Uterus (tissue), 4 donors: ENCODE results near the gene HLA-C. TPM values are rescaled to one million over a fixed set of nuclear protein-coding genes. Genes with fewer than 3 reads are reported as not detected.

Experiments
- DNase-seq, 2 donors: peaks; one replicate each; pipeline ENCODE4 v3.0.0-alpha.2; 2019 to 2020
- H3K27ac ChIP-seq, 2 donors: fragments of 200-600 bp; sonication (generic); 1 replicate in 1 of 2; 2 replicates in 1 of 2; pipeline ENCODE4 v1.5.1; 2016 to 2018
- H3K27me3 ChIP-seq, 2 donors: fragments of 200-600 bp; sonication (generic); one replicate each; pipeline ENCODE4 v1.5.1; 2018 to 2019; ENCODE audit warnings: control low read depth in 1 of 2
- H3K36me3 ChIP-seq, 2 donors: fragments of 200-600 bp; sonication (generic); one replicate each; pipeline ENCODE4 v1.5.1; 2019; ENCODE audit warnings: control low read depth in 1 of 2
- H3K4me1 ChIP-seq, 2 donors: fragments of 200-600 bp; sonication (generic); one replicate each; pipeline ENCODE4 v1.5.1; 2018 to 2019; ENCODE audit warnings: control low read depth in 1 of 2
- H3K4me3 ChIP-seq, 2 donors: fragments of 200-600 bp; sonication (generic); 1 replicate in 1 of 2; 2 replicates in 1 of 2; pipeline ENCODE4 v1.5.1; 2018 to 2019; ENCODE audit warnings: mild to moderate bottlenecking in 1 of 2
- H3K9me3 ChIP-seq, 2 donors: fragments of 200-600 bp; sonication (generic); one replicate each; pipeline ENCODE4 v1.5.1; 2019; ENCODE audit warnings: control low read depth in 1 of 2
- POLR2A ChIP-seq, 2 donors: fragments of 450-650 bp; IDR thresholded peaks; one replicate each; pipeline ENCODE4 v1.6.1; 2016; ENCODE audit warnings: antibody characterized with exemption in 2 of 2, mild to moderate bottlenecking in 1 of 2, moderate library complexity in 1 of 2
- intact Hi-C: fragments of 100-400 bp; cut with DNase I; formaldehyde crosslinking; loops from one replicate; pipeline ENCODE4 v1.15.1; 2023; ENCODE audit warnings: low total_unique reads
- total RNA-seq, 4 donors: library from RNA; depleted of rRNA in 3 of 4; stranded (reverse); fragments of >200 nt in 3 of 4; gene quantifications; one replicate each; pipeline versions ENCODE4 v1.1.0 to v1.2.4, GENCODE V29; 2014 to 2023
- TF ChIP-seq, protein P1 (sequence below), 4 experiments: fragments of 200-600 bp in 2 of 4; fragments of 450-650 bp in 2 of 4; sonication (generic) in 2 of 4; IDR thresholded peaks; one replicate each; pipeline ENCODE4 v1.5.1; 2016 to 2019; ENCODE audit warnings: antibody characterized with exemption in 4 of 4, mild to moderate bottlenecking in 2 of 4, moderate library complexity in 1 of 4
- donor health status: DM: yes; HTN: yes; CAD: no.

HLA-C gene
- total RNA-seq = 100 to 1,000 TPM; 209 to 650 (median 336) TPM

GRCh38 chr6:31271641-31272357 is at the start of gene HLA-C:
HLA-C (minus strand) TSS chr6:31272092; CDS start chr6:31272071, 21 bp downstream.
- no peaks in the 10 kb centered on the region for H3K27me3 ChIP-seq
- intact Hi-C loops = loop anchor here (10.0 kb wide), 1 partner anchor 93 kb away; no protein-coding TSS in a partner anchor
- no peaks in the 10 kb centered on the region for H3K36me3 ChIP-seq
- TF ChIP-seq, protein P1, sequence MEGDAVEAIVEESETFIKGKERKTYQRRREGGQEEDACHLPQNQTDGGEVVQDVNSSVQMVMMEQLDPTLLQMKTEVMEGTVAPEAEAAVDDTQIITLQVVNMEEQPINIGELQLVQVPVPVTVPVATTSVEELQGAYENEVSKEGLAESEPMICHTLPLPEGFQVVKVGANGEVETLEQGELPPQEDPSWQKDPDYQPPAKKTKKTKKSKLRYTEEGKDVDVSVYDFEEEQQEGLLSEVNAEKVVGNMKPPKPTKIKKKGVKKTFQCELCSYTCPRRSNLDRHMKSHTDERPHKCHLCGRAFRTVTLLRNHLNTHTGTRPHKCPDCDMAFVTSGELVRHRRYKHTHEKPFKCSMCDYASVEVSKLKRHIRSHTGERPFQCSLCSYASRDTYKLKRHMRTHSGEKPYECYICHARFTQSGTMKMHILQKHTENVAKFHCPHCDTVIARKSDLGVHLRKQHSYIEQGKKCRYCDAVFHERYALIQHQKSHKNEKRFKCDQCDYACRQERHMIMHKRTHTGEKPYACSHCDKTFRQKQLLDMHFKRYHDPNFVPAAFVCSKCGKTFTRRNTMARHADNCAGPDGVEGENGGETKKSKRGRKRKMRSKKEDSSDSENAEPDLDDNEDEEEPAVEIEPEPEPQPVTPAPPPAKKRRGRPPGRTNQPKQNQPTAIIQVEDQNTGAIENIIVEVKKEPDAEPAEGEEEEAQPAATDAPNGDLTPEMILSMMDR (IDR thresholded peaks at IDR 0.05) = no peak
- peak; percentile 91 to 92 for TF ChIP-seq POLR2A (IDR thresholded peaks at IDR 0.05)
- peak; percentile 92 to 96 for DNase-seq
- H3K4me1 ChIP-seq = peaks cover 0 to 3% of the 10 kb centered on the region in 2 donors
- peak within 1 kb of the TSS; percentile 76 to 100 for H3K27ac ChIP-seq
- peak within 1 kb of the TSS; percentile 32 to 93 for H3K4me3 ChIP-seq
- H3K9me3 ChIP-seq = no peaks in the 10 kb centered on the region

DNA sequence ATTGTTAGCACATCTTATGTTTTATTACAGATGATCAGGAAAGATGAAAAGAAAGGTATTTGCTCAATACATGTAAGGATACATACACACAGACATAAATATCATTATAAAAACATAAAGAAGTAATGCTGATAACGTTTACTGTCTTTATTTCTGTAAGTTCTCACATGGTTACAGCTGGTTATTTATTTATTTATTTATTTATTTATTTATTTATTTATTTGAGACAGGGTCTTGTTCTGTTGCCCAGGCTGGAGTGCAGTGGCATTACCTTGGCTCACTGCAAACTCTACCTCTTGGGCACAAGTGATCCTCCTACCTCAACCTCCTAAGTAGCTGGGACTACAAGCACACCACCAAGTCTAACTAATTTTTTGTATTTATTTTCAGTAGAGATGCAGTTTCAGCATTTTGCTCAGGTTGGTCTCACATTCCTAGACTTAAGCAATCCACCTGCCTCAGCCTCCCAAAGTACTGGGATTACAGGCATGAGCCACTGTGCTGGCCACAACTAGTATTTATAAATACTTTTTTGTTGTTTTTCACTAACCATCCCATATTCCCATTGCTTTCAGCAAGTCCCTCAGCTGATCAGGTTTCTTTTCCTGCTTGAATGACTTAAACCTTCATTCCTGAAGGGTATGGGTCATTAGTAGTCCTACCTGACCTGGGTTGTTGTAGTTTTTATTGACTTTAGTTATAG is 49.3 kb upstream of the HLA-C start:
- intact Hi-C loops = no loop called here
- no peaks in the 10 kb centered on the region for H3K27me3 ChIP-seq
- DNase-seq = no peak
- H3K4me3 ChIP-seq = no peak overlapping the region
- TF ChIP-seq, protein P1 (IDR thresholded peaks at IDR 0.05) = no peak
- no peak for TF ChIP-seq POLR2A (IDR thresholded peaks at IDR 0.05)
- no peaks in the 10 kb centered on the region for H3K4me1 ChIP-seq
- no peaks in the 10 kb centered on the region for H3K36me3 ChIP-seq
- no peaks in the 10 kb centered on the region for H3K9me3 ChIP-seq
- no peak overlapping the region for H3K27ac ChIP-seq

DNA sequence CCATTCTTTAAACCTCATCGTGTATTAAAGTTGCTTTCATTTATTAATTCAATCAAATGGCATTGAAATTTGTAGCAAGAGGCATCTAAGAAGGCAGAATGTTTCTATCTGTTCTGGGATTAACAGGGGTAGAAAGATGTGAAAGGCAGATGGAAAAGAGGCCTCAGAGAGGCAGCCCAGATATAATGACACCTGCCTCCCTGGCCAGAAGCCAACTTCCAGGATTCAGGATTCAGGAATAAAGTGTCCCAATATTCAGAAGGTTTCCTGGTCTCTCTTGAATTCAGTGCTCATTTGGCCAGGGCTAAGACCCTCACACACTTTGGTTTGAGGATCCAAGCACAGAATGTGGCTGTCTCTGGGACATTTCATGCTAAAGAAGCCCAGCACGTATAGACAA is 45.1 kb upstream of the HLA-C start:
- Histone ChIP-seq H3K4me3 (no peak overlapping the region), H3K9me3 (no peaks in the 10 kb centered on the region), H3K27ac (no peak overlapping the region), H3K36me3 (no peaks in the 10 kb centered on the region), H3K27me3 (no peaks in the 10 kb centered on the region), H3K4me1 (no peaks in the 10 kb centered on the region)
- DNase-seq = no peak
- intact Hi-C loops = no loop called here
- TF ChIP-seq, protein P1 (IDR thresholded peaks at IDR 0.05) = no peak
- no peak for TF ChIP-seq POLR2A (IDR thresholded peaks at IDR 0.05)

DNA sequence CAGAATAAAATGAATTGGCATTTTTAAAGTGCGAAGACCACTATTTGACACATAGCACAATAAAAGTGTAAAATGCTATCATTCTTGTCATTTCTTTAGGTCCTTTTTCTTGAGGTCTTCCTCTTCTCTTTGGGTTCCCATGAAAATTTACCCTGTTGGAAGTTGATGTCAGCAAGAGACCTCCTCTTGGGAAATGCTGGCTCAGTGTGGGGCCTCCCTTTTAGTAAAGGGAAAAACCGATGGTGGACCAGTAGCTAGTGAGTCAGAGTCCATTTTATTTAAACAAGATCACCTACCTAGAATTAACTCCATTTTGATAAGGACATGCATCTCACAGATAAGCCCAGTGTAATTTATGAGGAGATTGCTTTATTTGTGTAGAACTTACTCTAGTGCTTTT is 37.7 kb upstream of the HLA-C start:
- H3K27ac ChIP-seq = no peak overlapping the region
- no peaks in the 10 kb centered on the region for H3K9me3 ChIP-seq
- DNase-seq = no peak
- H3K4me3 ChIP-seq = no peak overlapping the region
- TF ChIP-seq POLR2A (IDR thresholded peaks at IDR 0.05) = no peak
- TF ChIP-seq, protein P1 (IDR thresholded peaks at IDR 0.05) = no peak
- H3K36me3 ChIP-seq = no peaks in the 10 kb centered on the region
- no peaks in the 10 kb centered on the region for H3K27me3 ChIP-seq
- H3K4me1 ChIP-seq = no peaks in the 10 kb centered on the region
- intact Hi-C loops = no loop called here

- TF ChIP-seq POLR2A (IDR thresholded peaks at IDR 0.05) = no peak
- TF ChIP-seq, protein P1 (IDR thresholded peaks at IDR 0.05) = no peak
- intact Hi-C loops = no loop called here
- H3K27me3 ChIP-seq = no peaks in the 10 kb centered on the region
- H3K9me3 ChIP-seq = no peaks in the 10 kb centered on the region
- H3K27ac ChIP-seq = no peak overlapping the region
- H3K4me1 ChIP-seq = no peaks in the 10 kb centered on the region
- no peaks in the 10 kb centered on the region for H3K36me3 ChIP-seq
- H3K4me3 ChIP-seq = no peak overlapping the region
- DNase-seq = no peak
These were observed 36.9 kb upstream of the HLA-C start for GRCh38 chr6:31308845-31309175.
